Activated B cell treated with CpG ODN at 0.5 μM for 24 hours (primary cell): ENCODE results near the gene TTC27. TPM values are rescaled to one million over a fixed set of nuclear protein-coding genes. Genes with fewer than 3 reads are reported as not detected.

Experiments
- ATAC-seq: fragments of 200-7000 bp; cut with Tn5 transposase; one replicate; pipeline ENCODE4 v1.10.0; 2021; ENCODE audit warnings: low read depth, mild to moderate bottlenecking, moderate library complexity
- CTCF ChIA-PET: fragments of 350-600 bp; sonication (Branson Sonifier 250); formaldehyde crosslinking; loops from one replicate; lab custom pipeline; 2021; ENCODE audit warnings: antibody characterized with exemption; lab: Charles Lee
- POLR2A ChIA-PET: fragments of 350-600 bp; sonication (Branson Sonifier 250); formaldehyde crosslinking; loops from one replicate; lab custom pipeline; 2021; ENCODE audit warnings: antibody characterized with exemption; lab: Charles Lee
- DNase-seq: peaks from one replicate; pipeline ENCODE4 v3.0.0; 2022
- H3K27ac Mint-ChIP-seq: one replicate; pipeline ENCODE4 v1.8.0; 2020; ENCODE audit warnings: mixed read lengths
- H3K27me3 Mint-ChIP-seq: one replicate; pipeline ENCODE4 v1.8.0; 2021; ENCODE audit warnings: mixed read lengths
- H3K36me3 Mint-ChIP-seq: one replicate; pipeline ENCODE4 v1.8.0; 2021; ENCODE audit warnings: low read depth, mixed read lengths
- H3K4me1 Mint-ChIP-seq: one replicate; pipeline ENCODE4 v1.8.0; 2021; ENCODE audit warnings: mixed read lengths
- H3K4me3 Mint-ChIP-seq: one replicate; pipeline ENCODE4 v1.8.0; 2020; ENCODE audit warnings: mild to moderate bottlenecking, mixed read lengths
- H3K9me3 Mint-ChIP-seq: one replicate; pipeline ENCODE4 v1.8.0; 2020; ENCODE audit warnings: mixed read lengths
- CTCF ChIP-seq: fragments of 200-600 bp; IDR thresholded peaks from one replicate; pipeline ENCODE4 v1.8.0; 2022; ENCODE audit warnings: antibody characterized with exemption, mild to moderate bottlenecking
- intact Hi-C: fragments of 100-400 bp; cut with micrococcal nuclease; formaldehyde crosslinking; loops from one replicate; pipeline ENCODE4 v1.15.1; 2024
- total RNA-seq: library from RNA; stranded (reverse); gene quantifications from 2 replicates; pipeline ENCODE4 v1.2.3, GENCODE V29; 2022

The TTC27 gene
- total RNA-seq, 1 donor from 2014 or later = 34.8 TPM

GRCh38 chr2:32811696-32812095 is 183.8 kb downstream of the TTC27 start:
- no peaks in the 10 kb centered on the region for H3K9me3 Mint-ChIP-seq
- no peaks in the 10 kb centered on the region for H3K4me1 Mint-ChIP-seq
- CTCF ChIA-PET = no interaction called here
- DNase-seq (no peak), ATAC-seq (no peak)
- TF ChIP-seq CTCF = no peak
- intact Hi-C loops = no loop called here
- POLR2A ChIA-PET = no interaction called here
- H3K27ac Mint-ChIP-seq = no peak overlapping the region
- no peak overlapping the region for H3K4me3 Mint-ChIP-seq
- peaks cover 70% of the 10 kb centered on the region for H3K36me3 Mint-ChIP-seq
- no peaks in the 10 kb centered on the region for H3K27me3 Mint-ChIP-seq

- intact Hi-C loops = no loop called here
- POLR2A ChIA-PET = no interaction called here
- no peak for ATAC-seq
- Mint-ChIP-seq H3K4me3 (no peak overlapping the region), H3K36me3 (peaks cover 75% of the 10 kb centered on the region), H3K27me3 (no peaks in the 10 kb centered on the region), H3K4me1 (no peaks in the 10 kb centered on the region), H3K9me3 (no peaks in the 10 kb centered on the region), H3K27ac (no peak overlapping the region)
- no peak for TF ChIP-seq CTCF
- CTCF ChIA-PET = no interaction called here
- DNase-seq = no peak
Observed at GRCh38 chr2:32812316-32812715, 184.5 kb downstream of the TTC27 start.

GRCh38 chr2:32820088-32820487 is 192.2 kb downstream of the TTC27 start:
- intact Hi-C loops = no loop called here
- CTCF ChIA-PET = no interaction called here

GRCh38 chr2:32820701-32821100 is 192.9 kb downstream of the TTC27 start:
- intact Hi-C loops = no loop called here
- H3K9me3 Mint-ChIP-seq = no peaks in the 10 kb centered on the region
- POLR2A ChIA-PET = no interaction called here

More at GRCh38 chr2:32820088-32820487, 192.2 kb downstream of the TTC27 start:
- H3K4me1 Mint-ChIP-seq = no peaks in the 10 kb centered on the region
- H3K9me3 Mint-ChIP-seq = no peaks in the 10 kb centered on the region
- no peak overlapping the region for H3K27ac Mint-ChIP-seq
- DNase-seq (no peak), ATAC-seq (no peak)
- TF ChIP-seq CTCF = no peak
- POLR2A ChIA-PET = no interaction called here
- H3K36me3 Mint-ChIP-seq = peaks cover 49% of the 10 kb centered on the region
- H3K4me3 Mint-ChIP-seq = no peak overlapping the region
- H3K27me3 Mint-ChIP-seq = no peaks in the 10 kb centered on the region

More at GRCh38 chr2:32820701-32821100, 192.9 kb downstream of the TTC27 start:
- ATAC-seq (no peak), DNase-seq (no peak)
- H3K4me1 Mint-ChIP-seq = no peaks in the 10 kb centered on the region
- TF ChIP-seq CTCF = no peak
- no peaks in the 10 kb centered on the region for H3K27me3 Mint-ChIP-seq
- H3K36me3 Mint-ChIP-seq = peaks cover 46% of the 10 kb centered on the region
- H3K4me3 Mint-ChIP-seq = no peak overlapping the region
- H3K27ac Mint-ChIP-seq = no peak overlapping the region
- CTCF ChIA-PET = interaction anchor here (0.5 kb wide), 1 partner anchor 576 kb away, joined by 3 read pairs; no protein-coding TSS in a partner anchor
